GM23338 (cell line): ENCODE measurements around the gene HTR3B.

ENCODE experiments used
- CREB1 ChIP-seq: fragments of 250-450 bp; sonication (Bioruptor Pico); IDR thresholded peaks from 2 replicates; pipeline ENCODE4 v1.5.0; 2020; ENCODE audit warnings: low read depth, mild to moderate bottlenecking, moderate library complexity
- CTCF ChIP-seq, 2 experiments: fragments of 200-600 bp in 1 of 2; sonication (generic) in 1 of 2; conservative IDR thresholded peaks; 2 replicates each; pipeline versions ENCODE4 v1.5.1 to v1.6.1; 2016 to 2017; ENCODE audit warnings: antibody characterized with exemption in 2 of 2, low read depth in 2 of 2, mild to moderate bottlenecking in 2 of 2, moderate library complexity in 1 of 2
- ETS1 ChIP-seq: IDR thresholded peaks from 2 replicates; pipeline ENCODE4 v1.6.1; 2016; ENCODE audit warnings: antibody characterized with exemption
- EZH2 ChIP-seq: fragments of 200-600 bp; sonication (generic); IDR thresholded peaks from one replicate; pipeline ENCODE4 v1.8.0; 2017; ENCODE audit warnings: antibody characterized with exemption, mild to moderate bottlenecking, low read depth; ENCODE audit not compliant: unreplicated experiment
- EZH2phosphoT487 ChIP-seq: fragments of 200-600 bp; sonication (generic); IDR thresholded peaks from one replicate; pipeline ENCODE4 v1.8.1; 2018; ENCODE audit warnings: antibody characterized with exemption; ENCODE audit not compliant: unreplicated experiment
- JUNB ChIP-seq: IDR thresholded peaks from one replicate; pipeline ENCODE4 v1.6.1; 2016; ENCODE audit warnings: antibody characterized with exemption; ENCODE audit not compliant: unreplicated experiment
- NANOG ChIP-seq: IDR thresholded peaks from 2 replicates; pipeline ENCODE4 v1.6.1; 2016; ENCODE audit warnings: antibody characterized with exemption, borderline replicate concordance
- POLR2AphosphoS5 ChIP-seq: IDR thresholded peaks from 2 replicates; pipeline ENCODE4 v1.6.1; 2016; ENCODE audit warnings: antibody characterized with exemption, low read depth
- REST ChIP-seq: IDR thresholded peaks from one replicate; pipeline ENCODE4 v1.6.1; 2018; ENCODE audit warnings: antibody characterized with exemption; ENCODE audit not compliant: unreplicated experiment
- STAT1 ChIP-seq: IDR thresholded peaks from one replicate; pipeline ENCODE4 v1.6.1; 2016; ENCODE audit warnings: antibody characterized with exemption; ENCODE audit not compliant: unreplicated experiment
- ZNF114 ChIP-seq: fragments of 250-450 bp; sonication (Bioruptor Pico); IDR thresholded peaks from 2 replicates; pipeline ENCODE4 v1.5.0; 2020; ENCODE audit warnings: mild to moderate bottlenecking, moderate library complexity

- no peak for TF ChIP-seq REST
- no peak for TF ChIP-seq CTCF (conservative IDR thresholded peaks at IDR 0.05; ENCODE audit: low read depth in 2 of 2)
- no peak for TF ChIP-seq ETS1
- TF ChIP-seq JUNB, result no peak
- TF ChIP-seq POLR2AphosphoS5, result no peak
- TF ChIP-seq EZH2, result no peak
- TF ChIP-seq ZNF114 (CRISPR knock-in tag), result no peak
- TF ChIP-seq CREB1 (CRISPR knock-in tag), result no peak
- TF ChIP-seq STAT1, result no peak
- TF ChIP-seq EZH2phosphoT487, result no peak
- TF ChIP-seq NANOG, result no peak
These were observed 3.5 kb downstream of the HTR3B start for GRCh38 chr11:113908098-113908497.
